H9 (cell line): ENCODE measurements around the gene ADAMTSL5. TPM values are rescaled to one million over a fixed set of nuclear protein-coding genes. Genes with fewer than 3 reads are reported as not detected.

Experiments
- DNase-seq: peaks from one replicate; pipeline ENCODE4 v3.0.0-alpha.2; 2017
- H2AFZ ChIP-seq: one replicate; pipeline ENCODE4 v1.6.1; 2013; ENCODE audit warnings: mild to moderate bottlenecking, low read length, control low read depth, moderate library complexity
- H2AK5ac ChIP-seq: 2 replicates; pipeline ENCODE4 v1.6.1; 2013; ENCODE audit warnings: low read length, control low read depth, mixed read lengths; ENCODE audit not compliant: insufficient read length
- H2BK120ac ChIP-seq: one replicate; pipeline ENCODE4 v1.6.1; 2013; ENCODE audit warnings: low read depth, mild to moderate bottlenecking, low read length, control low read depth, inconsistent platforms; ENCODE audit not compliant: poor library complexity, severe bottlenecking
- H2BK12ac ChIP-seq: 2 replicates; pipeline ENCODE4 v1.6.1; 2013; ENCODE audit warnings: low read length, control low read depth, mixed read lengths, low read depth; ENCODE audit not compliant: insufficient read length
- H2BK15ac ChIP-seq: 2 replicates; pipeline ENCODE4 v1.6.1; 2013; ENCODE audit warnings: low read depth, low read length, control low read depth
- H2BK20ac ChIP-seq: one replicate; pipeline ENCODE4 v1.6.1; 2013; ENCODE audit warnings: low read depth, mild to moderate bottlenecking, low read length, control low read depth, inconsistent platforms; ENCODE audit not compliant: poor library complexity, severe bottlenecking
- H2BK5ac ChIP-seq: 2 replicates; pipeline ENCODE4 v1.6.1; 2013; ENCODE audit warnings: low read length, control low read depth, mixed read lengths; ENCODE audit not compliant: insufficient read length
- H3K14ac ChIP-seq: 2 replicates; pipeline ENCODE4 v1.6.1; 2013; ENCODE audit warnings: low read length, control low read depth; ENCODE audit not compliant: insufficient read depth
- H3K18ac ChIP-seq: 2 replicates; pipeline ENCODE4 v1.6.1; 2013; ENCODE audit warnings: low read depth, mild to moderate bottlenecking, mixed read lengths, low read length, control low read depth; ENCODE audit not compliant: insufficient read length
- H3K23ac ChIP-seq: 2 replicates; pipeline ENCODE4 v1.6.1; 2013; ENCODE audit warnings: low read length, control low read depth, mixed read lengths, low read depth; ENCODE audit not compliant: insufficient read length
- H3K23me2 ChIP-seq: 2 replicates; pipeline ENCODE4 v1.6.1; 2013; ENCODE audit warnings: low read depth, mild to moderate bottlenecking, mixed read lengths, low read length, control low read depth; ENCODE audit not compliant: insufficient read length, poor library complexity, severe bottlenecking
- H3K27ac ChIP-seq: 2 replicates; pipeline ENCODE4 v1.5.1; 2013; ENCODE audit warnings: low read length, control low read depth, mixed read lengths, low read depth; ENCODE audit not compliant: insufficient read length
- H3K27me3 ChIP-seq: 2 replicates; pipeline ENCODE4 v1.6.1; 2013; ENCODE audit warnings: low read length, control low read depth, inconsistent platforms; ENCODE audit not compliant: insufficient read depth
- H3K4ac ChIP-seq: 2 replicates; pipeline ENCODE4 v1.6.1; 2013; ENCODE audit warnings: low read depth, mild to moderate bottlenecking, control low read depth, inconsistent platforms, low read length, moderate library complexity
- H3K4me1 ChIP-seq: 2 replicates; pipeline ENCODE4 v1.6.1; 2013; ENCODE audit warnings: low read length, control low read depth, inconsistent platforms; ENCODE audit not compliant: insufficient read depth
- H3K4me2 ChIP-seq: 2 replicates; pipeline ENCODE4 v1.6.1; 2013; ENCODE audit warnings: low read length, control low read depth, mixed read lengths; ENCODE audit not compliant: insufficient read length, insufficient read depth
- H3K56ac ChIP-seq: 2 replicates; pipeline ENCODE4 v1.6.1; 2013; ENCODE audit warnings: low read depth, mild to moderate bottlenecking, mixed read lengths, low read length, control low read depth; ENCODE audit not compliant: insufficient read length
- H3K79me1 ChIP-seq: 2 replicates; pipeline ENCODE4 v1.6.1; 2013; ENCODE audit warnings: low read depth, mild to moderate bottlenecking, moderate library complexity, low read length, control low read depth, inconsistent platforms; ENCODE audit not compliant: insufficient read depth, poor library complexity, severe bottlenecking
- H3K79me2 ChIP-seq: 2 replicates; pipeline ENCODE4 v1.6.1; 2013; ENCODE audit warnings: low read length, control low read depth, inconsistent platforms; ENCODE audit not compliant: insufficient read depth
- H3K9ac ChIP-seq: 2 replicates; pipeline ENCODE4 v1.6.1; 2013; ENCODE audit warnings: low read length, control low read depth, mixed read lengths; ENCODE audit not compliant: insufficient read length; ENCODE audit errors: extremely low read depth
- H3K9me3 ChIP-seq: one replicate; pipeline ENCODE4 v1.6.1; 2013; ENCODE audit warnings: low read depth, low read length, inconsistent platforms; ENCODE audit not compliant: control insufficient read depth
- H3T11ph ChIP-seq: one replicate; pipeline ENCODE4 v1.6.1; 2013; ENCODE audit warnings: mild to moderate bottlenecking, low read length, control low read depth, inconsistent platforms
- H4K20me1 ChIP-seq: one replicate; pipeline ENCODE4 v1.6.1; 2013; ENCODE audit not compliant: control insufficient read depth, insufficient read length, insufficient read depth
- H4K5ac ChIP-seq: 2 replicates; pipeline ENCODE4 v1.6.1; 2013; ENCODE audit warnings: low read depth, mild to moderate bottlenecking, mixed read lengths, low read length, control low read depth; ENCODE audit not compliant: insufficient read length
- H4K8ac ChIP-seq: replicated peaks from 2 replicates; pipeline ENCODE4 v1.6.1; 2013; ENCODE audit warnings: low read length, control low read depth, mixed read lengths, low read depth; ENCODE audit not compliant: insufficient read length
- H4K91ac ChIP-seq: 2 replicates; pipeline ENCODE4 v1.6.1; 2013; ENCODE audit warnings: low read depth, mild to moderate bottlenecking, moderate library complexity, mixed read lengths, low read length, control low read depth; ENCODE audit not compliant: insufficient read length
- H3K27ac Mint-ChIP-seq, 3 experiments: 2 replicates in 2 of 3; 3 replicates in 1 of 3; pipeline ENCODE4 v1.8.0; 2020 to 2021; ENCODE audit warnings: mixed read lengths in 3 of 3, mild to moderate bottlenecking in 1 of 3, moderate library complexity in 1 of 3
- H3K27me3 Mint-ChIP-seq: 2 replicates; pipeline ENCODE4 v1.8.0; 2021; ENCODE audit warnings: low read depth, mild to moderate bottlenecking, moderate library complexity, mixed read lengths
- H3K36me3 Mint-ChIP-seq, 3 experiments: 2 replicates in 2 of 3; 3 replicates in 1 of 3; pipeline ENCODE4 v1.8.0; 2020 to 2021; ENCODE audit warnings: low read depth in 3 of 3, mixed read lengths in 3 of 3; ENCODE audit not compliant: insufficient read depth in 1 of 3
- H3K4me1 Mint-ChIP-seq, 2 experiments: 2 replicates each; pipeline ENCODE4 v1.8.0; 2020; ENCODE audit warnings: mixed read lengths in 2 of 2
- H3K4me3 Mint-ChIP-seq, 2 experiments: 2 replicates in 1 of 2; 3 replicates in 1 of 2; pipeline ENCODE4 v1.8.0; 2020 to 2021; ENCODE audit warnings: mild to moderate bottlenecking in 2 of 2, mixed read lengths in 2 of 2, moderate library complexity in 1 of 2
- H3K9me3 Mint-ChIP-seq, 2 experiments: 2 replicates in 1 of 2; 3 replicates in 1 of 2; pipeline ENCODE4 v1.8.0; 2020; ENCODE audit warnings: mild to moderate bottlenecking in 2 of 2, mixed read lengths in 2 of 2, moderate library complexity in 1 of 2
- WGBS: extraction: QIAGEN DNeasy Blood & Tissue Kit; methylation state at CpG from one replicate; pipeline ENCODE4 v1.1.7; 2013; ENCODE audit warnings: missing lambda C conversion rate, low lambda C conversion rate, mixed read lengths; ENCODE audit not compliant: insufficient read length; ENCODE audit errors: extremely low coverage; 5-methylcytosine and 5-hydroxymethylcytosine counted together
- total RNA-seq: library from RNA; stranded (reverse); gene quantifications from 2 replicates; pipeline ENCODE4 v1.2.1, GENCODE V29; 2021
- TF ChIP-seq, protein P1 (sequence below): fragments of 200-600 bp; sonication (generic); conservative IDR thresholded peaks from 3 replicates; pipeline ENCODE4 v1.8.0; 2021; ENCODE audit warnings: antibody characterized with exemption, mild to moderate bottlenecking

ADAMTSL5 gene
- total RNA-seq, 1 experiment from 2014 or later, result 1.5 TPM

DNA sequence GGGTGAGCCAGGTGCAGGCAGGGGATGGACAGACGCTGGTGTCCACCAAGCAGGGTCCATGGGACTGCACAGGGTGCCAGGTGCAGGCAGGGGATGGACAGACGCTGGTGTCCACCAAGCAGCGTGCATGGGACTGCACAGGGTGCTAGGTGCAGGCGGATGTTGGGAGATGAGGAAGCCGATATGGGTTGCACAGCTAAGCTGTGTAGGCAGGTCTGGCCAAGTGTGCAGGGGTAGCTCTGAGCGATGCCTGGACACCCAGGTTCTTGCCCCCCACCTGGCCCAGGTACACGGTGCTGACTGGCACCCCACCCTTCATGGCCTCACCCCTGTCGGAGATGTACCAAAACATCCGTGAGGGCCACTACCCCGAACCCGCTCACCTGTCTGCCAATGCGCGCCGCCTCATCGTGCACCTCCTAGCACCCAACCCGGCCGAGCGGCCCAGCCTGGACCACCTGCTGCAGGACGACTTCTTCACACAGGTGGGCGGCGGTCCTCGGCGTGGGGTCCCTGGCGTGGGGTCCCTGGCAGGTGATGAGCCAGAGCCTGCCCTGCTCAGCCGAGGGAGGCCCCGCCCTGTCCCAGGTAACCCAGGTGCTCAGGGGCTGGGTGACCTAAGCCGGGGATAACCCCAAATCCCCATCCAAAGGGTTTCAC is 15.0 kb upstream of the ADAMTSL5 start:
- Histone ChIP-seq H2BK20ac (no peak overlapping the region), H4K91ac (no peak overlapping the region), H4K8ac (no peak overlapping the region), H3K9ac (no peak overlapping the region), H3K79me2 (no peaks in the 10 kb centered on the region), H3K27me3 (peaks cover 16% of the 10 kb centered on the region; the same call in 1 of the 2 replicates), H3K56ac (no peak overlapping the region), H4K20me1 (peaks cover 3% of the 10 kb centered on the region), H3K18ac (no peak overlapping the region), H3K79me1 (no peaks in the 10 kb centered on the region), H2AFZ (no peak overlapping the region), H3K4me2 (no peak overlapping the region), H3K4me1 (no peaks in the 10 kb centered on the region), H2BK120ac (no peak overlapping the region), H2BK12ac (no peak overlapping the region), H4K5ac (no peak overlapping the region), H3K27ac (no peak overlapping the region), H3T11ph (no peak overlapping the region), H2AK5ac (no peak overlapping the region), H2BK5ac (no peak overlapping the region), H3K23me2 (peaks cover 2% of the 10 kb centered on the region), H2BK15ac (no peak overlapping the region), H3K9me3 (no peaks in the 10 kb centered on the region), H3K14ac (no peak overlapping the region; the same call in 1 of the 2 replicates), H3K23ac (no peak overlapping the region), H3K4ac (no peak overlapping the region)
- H3K27me3 Mint-ChIP-seq, result peaks cover 58% of the 10 kb centered on the region
- peaks cover 0 to 6% of the 10 kb centered on the region in 2 experiments; a peak in 3 of 5 replicates for H3K9me3 Mint-ChIP-seq
- WGBS, result no CpG with 5 or more reads among the region's 27 CpGs
- no peak overlapping the region for H3K4me3 Mint-ChIP-seq
- DNase-seq, result no peak
- no peaks in the 10 kb centered on the region for H3K36me3 Mint-ChIP-seq
- TF ChIP-seq, protein P1, sequence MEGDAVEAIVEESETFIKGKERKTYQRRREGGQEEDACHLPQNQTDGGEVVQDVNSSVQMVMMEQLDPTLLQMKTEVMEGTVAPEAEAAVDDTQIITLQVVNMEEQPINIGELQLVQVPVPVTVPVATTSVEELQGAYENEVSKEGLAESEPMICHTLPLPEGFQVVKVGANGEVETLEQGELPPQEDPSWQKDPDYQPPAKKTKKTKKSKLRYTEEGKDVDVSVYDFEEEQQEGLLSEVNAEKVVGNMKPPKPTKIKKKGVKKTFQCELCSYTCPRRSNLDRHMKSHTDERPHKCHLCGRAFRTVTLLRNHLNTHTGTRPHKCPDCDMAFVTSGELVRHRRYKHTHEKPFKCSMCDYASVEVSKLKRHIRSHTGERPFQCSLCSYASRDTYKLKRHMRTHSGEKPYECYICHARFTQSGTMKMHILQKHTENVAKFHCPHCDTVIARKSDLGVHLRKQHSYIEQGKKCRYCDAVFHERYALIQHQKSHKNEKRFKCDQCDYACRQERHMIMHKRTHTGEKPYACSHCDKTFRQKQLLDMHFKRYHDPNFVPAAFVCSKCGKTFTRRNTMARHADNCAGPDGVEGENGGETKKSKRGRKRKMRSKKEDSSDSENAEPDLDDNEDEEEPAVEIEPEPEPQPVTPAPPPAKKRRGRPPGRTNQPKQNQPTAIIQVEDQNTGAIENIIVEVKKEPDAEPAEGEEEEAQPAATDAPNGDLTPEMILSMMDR, result no peak
- H3K4me1 Mint-ChIP-seq, result peaks cover 6 to 7% of the 10 kb centered on the region in 2 experiments; a peak in 3 of 4 replicates
- H3K27ac Mint-ChIP-seq, result no peak overlapping the region
